Measurements from ENCODE around the gene RAB34.

RAB34 gene

GRCh38 chr17:28710861-28711722 lies 6.6 kb downstream of the RAB34 start:
- peak; percentile 89 for DNase-seq (ENCODE audit: low spot score)

DNA sequence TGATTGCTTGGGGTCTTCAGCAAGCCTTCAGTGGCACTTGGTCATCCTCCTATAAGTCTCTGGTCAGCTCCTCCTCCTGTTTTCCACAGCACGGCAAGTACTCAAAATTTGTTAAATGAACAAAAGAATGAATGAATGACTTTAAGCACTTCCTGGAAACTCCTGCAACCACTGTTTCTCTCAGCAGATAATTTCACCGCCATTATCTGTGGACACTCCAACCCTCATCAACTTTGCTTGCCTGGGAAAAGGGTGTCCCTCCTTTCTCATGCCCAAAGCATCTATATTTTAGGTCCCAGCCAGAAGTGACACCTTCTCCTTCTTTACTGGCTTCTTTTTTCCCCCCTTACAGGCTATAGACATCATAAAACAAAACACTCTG lies 10.3 kb downstream of the RAB34 start:
- DNase-seq (ENCODE audit: low spot score), result no peak

GRCh38 chr17:28706471-28707338 lies 11.0 kb downstream of the RAB34 start:
- DNase-seq (ENCODE audit: low spot score), result no peak

- no peak for DNase-seq (ENCODE audit: low spot score)
Observed at GRCh38 chr17:28705728-28706334, 11.8 kb downstream of the RAB34 start.

GRCh38 chr17:28705074-28705659 lies 12.5 kb downstream of the RAB34 start:
- no peak for DNase-seq (ENCODE audit: low spot score)

GRCh38 chr17:28704219-28704858 lies 13.3 kb downstream of the RAB34 start:
- DNase-seq (ENCODE audit: low spot score), result no peak

- DNase-seq (ENCODE audit: low spot score), result no peak
Observed at GRCh38 chr17:28703552-28704218, 14.0 kb downstream of the RAB34 start.

- DNase-seq (ENCODE audit: low spot score), result no peak
Observed at GRCh38 chr17:28702752-28703150, 14.9 kb downstream of the RAB34 start.

DNA sequence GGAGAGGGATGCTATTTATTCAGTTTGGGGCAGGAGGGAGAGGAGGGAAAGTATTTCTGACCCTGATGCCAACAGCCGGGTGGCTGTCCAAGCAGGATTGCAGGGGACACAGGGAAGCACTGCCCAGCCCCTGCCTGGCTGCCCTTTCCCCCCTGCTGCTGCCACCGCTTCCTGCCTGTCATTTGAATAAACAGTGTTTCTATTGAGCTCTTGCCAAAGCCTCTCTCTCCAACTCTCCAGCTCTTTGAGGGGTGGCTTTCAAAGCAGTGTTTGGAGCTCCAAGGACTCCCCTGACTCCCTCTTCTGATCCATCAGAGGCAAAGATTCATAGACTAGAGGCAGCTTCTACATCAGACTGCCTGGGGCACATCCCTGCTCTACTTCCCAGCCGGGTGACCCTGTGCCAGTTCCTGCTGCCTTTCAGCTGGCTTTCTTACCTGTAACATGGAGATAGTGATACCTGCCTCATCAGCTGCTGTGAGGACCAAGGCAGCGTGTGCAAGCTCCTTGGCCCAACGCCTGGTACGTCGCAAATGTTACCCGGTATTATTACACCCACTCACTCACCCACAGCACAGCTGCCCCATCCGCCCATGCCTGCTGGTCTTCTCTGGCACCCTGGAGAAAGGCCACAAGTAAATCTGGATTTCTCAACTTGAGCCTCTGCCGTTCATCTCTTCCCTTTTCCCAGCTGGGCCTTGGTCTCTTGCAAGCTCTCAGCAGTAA lies 15.5 kb downstream of the RAB34 start:
- DNase-seq (ENCODE audit: low spot score), result no peak

- no peak for DNase-seq (ENCODE audit: low spot score)
Observed at GRCh38 chr17:28700830-28701492, 16.7 kb downstream of the RAB34 start.

DNA sequence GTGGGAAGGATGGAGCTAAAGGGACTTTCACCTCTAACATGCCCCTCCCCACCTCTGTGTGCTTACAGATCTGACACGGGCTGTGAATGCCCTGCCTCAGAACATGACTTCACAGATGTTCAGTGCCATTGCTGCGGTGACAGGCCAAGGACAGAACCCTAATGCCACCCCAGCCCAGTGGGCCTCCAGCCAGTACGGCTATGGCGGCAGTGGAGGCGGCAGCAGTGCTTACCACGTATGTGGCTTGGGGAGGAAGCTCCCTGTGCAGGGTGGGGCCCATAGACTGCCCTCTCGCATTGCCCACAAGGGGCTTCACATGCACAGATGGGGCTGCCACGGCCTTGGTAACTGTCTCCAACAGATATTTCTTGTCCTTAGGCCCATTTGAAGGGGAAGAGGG lies 17.4 kb downstream of the RAB34 start:
- DNase-seq (ENCODE audit: low spot score), result no peak

DNA sequence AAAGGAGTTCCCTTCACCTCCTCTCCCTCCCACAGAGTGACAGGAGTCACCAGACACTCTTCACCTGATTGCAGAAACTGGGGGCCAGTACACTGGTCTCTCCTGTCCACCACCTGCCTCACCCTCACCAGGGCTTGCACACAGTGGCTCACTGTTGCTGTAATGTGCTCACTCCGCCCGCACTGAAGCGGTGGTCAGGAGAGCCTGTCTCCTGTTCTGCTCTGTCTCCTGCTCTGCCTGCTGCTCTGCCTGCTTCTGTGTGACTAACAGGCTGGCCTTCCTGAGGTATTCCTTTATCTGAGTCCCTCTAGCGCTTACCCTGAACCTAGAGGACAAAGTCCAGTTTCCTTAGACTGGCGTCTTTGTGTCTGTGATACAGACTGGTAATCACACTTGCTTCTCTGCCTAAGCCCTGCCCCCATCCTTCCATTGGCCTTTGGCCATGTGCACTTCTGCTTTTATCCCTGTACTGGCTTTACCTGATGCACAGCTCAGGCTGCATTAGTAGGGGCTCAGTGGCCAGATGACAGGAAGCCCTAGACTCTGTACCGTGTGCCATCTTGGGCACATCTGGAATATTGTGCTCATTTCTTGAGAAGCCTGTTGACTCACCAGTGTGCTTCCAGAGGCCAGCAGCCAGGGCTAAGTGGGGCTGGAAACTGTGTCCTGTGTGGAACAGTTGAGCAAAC lies 19.3 kb downstream of the RAB34 start:
- DNase-seq (ENCODE audit: low spot score), result no peak

GRCh38 chr17:28693869-28694268 lies 23.8 kb downstream of the RAB34 start:
- peak; percentile 35 for DNase-seq (ENCODE audit: low spot score)

- DNase-seq (ENCODE audit: low spot score), result no peak
Observed at GRCh38 chr17:28689011-28689410, 28.7 kb downstream of the RAB34 start.

GRCh38 chr17:28688481-28688880 lies 29.2 kb downstream of the RAB34 start:
- no peak for DNase-seq (ENCODE audit: low spot score)

DNA sequence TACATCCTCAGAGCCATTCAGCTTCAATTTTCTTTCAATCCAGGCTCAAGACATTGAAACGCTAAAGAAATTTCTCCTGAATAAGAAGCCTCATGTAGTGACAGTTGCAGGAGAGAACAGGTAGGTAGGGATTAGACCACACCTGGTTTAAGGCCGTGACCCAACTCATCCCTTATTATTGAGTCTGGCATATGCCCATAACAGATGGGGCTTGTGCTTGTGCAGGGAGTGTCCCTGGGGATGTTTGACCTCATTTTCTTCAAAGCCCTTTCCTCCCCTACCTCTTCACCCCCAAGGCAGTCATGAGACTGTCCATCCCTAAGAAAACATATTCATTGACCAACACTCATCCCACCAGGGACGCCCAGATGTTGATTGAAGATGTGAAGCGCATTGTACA lies 31.4 kb downstream of the RAB34 start:
- no peak for DNase-seq (ENCODE audit: low spot score)

- DNase-seq (ENCODE audit: low spot score), result no peak
Observed at GRCh38 chr17:28685366-28685765, 32.3 kb downstream of the RAB34 start.

GRCh38 chr17:28684963-28685362 lies 32.7 kb downstream of the RAB34 start:
- no peak for DNase-seq (ENCODE audit: low spot score)

DNA sequence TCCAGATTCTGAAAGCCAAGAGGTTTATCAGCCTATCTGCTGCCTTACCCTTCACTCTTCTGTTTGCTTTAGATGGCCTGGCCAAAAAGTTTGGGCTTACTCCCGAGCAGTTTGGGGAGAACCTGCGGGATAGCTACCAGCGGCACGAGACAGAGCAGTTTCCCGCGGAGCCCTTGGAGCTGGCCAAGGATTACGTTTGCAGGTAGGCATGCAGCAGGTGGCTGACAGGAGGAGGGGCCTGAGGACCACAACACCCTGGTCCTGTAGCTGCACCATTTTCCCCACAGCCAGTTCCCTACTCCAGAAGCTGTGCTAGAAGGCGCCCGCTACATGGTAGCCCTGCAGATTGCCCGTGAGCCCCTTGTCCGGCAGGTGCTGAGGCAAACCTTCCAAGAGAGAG lies 35.0 kb downstream of the RAB34 start:
- DNase-seq (ENCODE audit: low spot score), result no peak
